Fibroblast of skin of left quadriceps (primary cell): ENCODE measurements around the gene BPIFA1.

Experiments used
- DNase-seq, 2 experiments: peaks; one replicate each; pipeline ENCODE4 v3.0.0-alpha.2; 2013; ENCODE audit warnings: low read depth in 2 of 2

The BPIFA1 gene

GRCh38 chr20:33239979-33240736 lies 4.4 kb downstream of the BPIFA1 start:
- DNase-seq, result no peak

- no peak for DNase-seq
Observed at GRCh38 chr20:33240923-33241322, 5.1 kb downstream of the BPIFA1 start.

- no peak for DNase-seq
Observed at GRCh38 chr20:33242319-33243100, 6.7 kb downstream of the BPIFA1 start.

GRCh38 chr20:33246077-33246476 lies 10.3 kb downstream of the BPIFA1 start:
- no peak for DNase-seq

- no peak for DNase-seq
Observed at GRCh38 chr20:33249456-33249855, 13.7 kb downstream of the BPIFA1 start.

- no peak for DNase-seq
Observed at GRCh38 chr20:33250666-33251065, 14.9 kb downstream of the BPIFA1 start.

- DNase-seq, result no peak
Observed at GRCh38 chr20:33251496-33251895, 15.7 kb downstream of the BPIFA1 start.

GRCh38 chr20:33252460-33252859 lies 16.7 kb downstream of the BPIFA1 start:
- DNase-seq, result no peak

- DNase-seq, result no peak
Observed at GRCh38 chr20:33255005-33255404, 19.2 kb downstream of the BPIFA1 start.

- DNase-seq, result no peak
Observed at GRCh38 chr20:33257237-33257636, 21.4 kb downstream of the BPIFA1 start.

GRCh38 chr20:33259371-33259770 lies 23.6 kb downstream of the BPIFA1 start:
- no peak for DNase-seq

- no peak for DNase-seq
Observed at GRCh38 chr20:33261465-33261864, 25.7 kb downstream of the BPIFA1 start.

- DNase-seq, result peak; percentile 3 to 6
Observed at GRCh38 chr20:33262658-33263065, 26.9 kb downstream of the BPIFA1 start.

- DNase-seq, result no peak
Observed at GRCh38 chr20:33263784-33264183, 28.0 kb downstream of the BPIFA1 start.

GRCh38 chr20:33267701-33268100 lies 31.9 kb downstream of the BPIFA1 start:
- no peak for DNase-seq

- DNase-seq, result no peak
Observed at GRCh38 chr20:33272155-33272873, 36.5 kb downstream of the BPIFA1 start.

GRCh38 chr20:33273117-33273851 lies 37.5 kb downstream of the BPIFA1 start:
- no peak for DNase-seq

- no peak for DNase-seq
Observed at GRCh38 chr20:33275215-33275614, 39.4 kb downstream of the BPIFA1 start.

- no peak for DNase-seq
Observed at GRCh38 chr20:33275871-33276270, 40.1 kb downstream of the BPIFA1 start.

GRCh38 chr20:33276303-33277113 lies 40.7 kb downstream of the BPIFA1 start:
- no peak for DNase-seq
